ENCODE measurements around the gene TUT4.

The TUT4 gene

GRCh38 chr1:52461821-52462220, 91.1 kb downstream of the TUT4 start:
- ChIA-PET CTCF (no interaction called here), POLR2A (no interaction called here)
- no peak overlapping the region for H3K4me3 ChIP-seq (ENCODE audit: low read depth, low read length)
- DNase-seq (ENCODE audit: low read depth, low spot score), result no peak
- no peak for TF ChIP-seq CTCF (IDR thresholded peaks at IDR 0.05; ENCODE audit: insufficient read depth, low read length, missing control alignments)

GRCh38 chr1:52460694-52461093, 92.2 kb downstream of the TUT4 start:
- H3K4me3 ChIP-seq (ENCODE audit: low read depth, low read length), result no peak overlapping the region
- POLR2A ChIA-PET, result interaction anchor here (0.7 kb wide), 1 partner anchor 209 kb away, joined by 3 read pairs; no protein-coding TSS in a partner anchor
- CTCF ChIA-PET, result interaction anchor here (1.1 kb wide), 1 partner anchor 226 kb away, joined by 3 read pairs; no protein-coding TSS in a partner anchor
- no peak for TF ChIP-seq CTCF (IDR thresholded peaks at IDR 0.05; ENCODE audit: insufficient read depth, low read length, missing control alignments)
- no peak for DNase-seq (ENCODE audit: low read depth, low spot score)

GRCh38 chr1:52455686-52456085, 97.2 kb downstream of the TUT4 start:
- ChIA-PET CTCF (no interaction called here), POLR2A (no interaction called here)
- TF ChIP-seq CTCF (IDR thresholded peaks at IDR 0.05; ENCODE audit: insufficient read depth, low read length, missing control alignments), result no peak

GRCh38 chr1:52454779-52455178, 98.1 kb downstream of the TUT4 start:
- POLR2A ChIA-PET, result no interaction called here
- H3K4me3 ChIP-seq (ENCODE audit: low read depth, low read length), result no peak overlapping the region
- CTCF ChIA-PET, result interaction anchor here (0.7 kb wide), 1 partner anchor 20 kb away, joined by 3 read pairs; no protein-coding TSS in a partner anchor
- DNase-seq (ENCODE audit: low read depth, low spot score), result no peak
- no peak for TF ChIP-seq CTCF (IDR thresholded peaks at IDR 0.05; ENCODE audit: insufficient read depth, low read length, missing control alignments)

More at GRCh38 chr1:52455686-52456085, 97.2 kb downstream of the TUT4 start:
- DNase-seq (ENCODE audit: low read depth, low spot score), result no peak
- H3K4me3 ChIP-seq (ENCODE audit: low read depth, low read length), result no peak overlapping the region

- CTCF ChIA-PET, result no interaction called here
- no peak for DNase-seq (ENCODE audit: low read depth, low spot score)
- POLR2A ChIA-PET, result no interaction called here
Measured at GRCh38 chr1:52454127-52454526, 98.8 kb downstream of the TUT4 start.

GRCh38 chr1:52444463-52444862, 108.4 kb downstream of the TUT4 start:
- ChIA-PET CTCF (no interaction called here), POLR2A (no interaction called here)
- no peak for TF ChIP-seq CTCF (IDR thresholded peaks at IDR 0.05; ENCODE audit: insufficient read depth, low read length, missing control alignments)
- no peak overlapping the region for H3K4me3 ChIP-seq (ENCODE audit: low read depth, low read length)
- no peak for DNase-seq (ENCODE audit: low read depth, low spot score)

More at GRCh38 chr1:52454127-52454526, 98.8 kb downstream of the TUT4 start:
- H3K4me3 ChIP-seq (ENCODE audit: low read depth, low read length), result no peak overlapping the region
- TF ChIP-seq CTCF (IDR thresholded peaks at IDR 0.05; ENCODE audit: insufficient read depth, low read length, missing control alignments), result no peak
